PC-9 (cell line): ENCODE results near the gene TRAPPC10. TPM values are rescaled to one million over a fixed set of nuclear protein-coding genes. Genes with fewer than 3 reads are reported as not detected.

Experiments used
- BruUV-seq: library from RNA; stranded (reverse); fragments of 400-500 nt; replicated peaks from 2 replicates; lab custom pipeline; 2021; lab: Mats Ljungman, UMichigan
- CTCF ChIA-PET: fragments of 300-600 bp; sonication (Branson Sonifier 250); formaldehyde crosslinking; loops from one replicate; lab custom pipeline; 2022; ENCODE audit warnings: antibody characterized with exemption; lab: Charles Lee
- POLR2A ChIA-PET: fragments of 300-600 bp; sonication (Branson Sonifier 250); formaldehyde crosslinking; loops from one replicate; lab custom pipeline; 2022; ENCODE audit warnings: antibody characterized with exemption; ENCODE audit not compliant: unreplicated experiment; lab: Charles Lee
- DNase-seq, 2 experiments: peaks; one replicate each; pipeline versions ENCODE4 v3.0.0 to v3.0.0-alpha.2; 2015 to 2022; ENCODE audit warnings: mixed read lengths in 1 of 2
- H2AFZ ChIP-seq: fragments of 200-600 bp; sonication (generic); 2 replicates; pipeline ENCODE4 v1.8.1; 2017; ENCODE audit warnings: antibody characterized with exemption
- H3F3A ChIP-seq: fragments of 200-600 bp; sonication (generic); 2 replicates; pipeline ENCODE4 v1.8.1; 2017; ENCODE audit warnings: antibody characterized with exemption, mild to moderate bottlenecking, low read depth; ENCODE audit not compliant: insufficient read depth
- H3K27ac ChIP-seq: fragments of 200-600 bp; sonication (generic); 2 replicates; pipeline ENCODE4 v1.6.1; 2016; ENCODE audit warnings: mixed run types
- H3K27me3 ChIP-seq: fragments of 200-600 bp; sonication (generic); 2 replicates; pipeline ENCODE4 v1.6.1; 2016; ENCODE audit warnings: low read depth, mixed run types; ENCODE audit not compliant: insufficient read depth
- H3K36me3 ChIP-seq: fragments of 200-600 bp; sonication (generic); 2 replicates; pipeline ENCODE4 v1.6.1; 2016; ENCODE audit warnings: low read depth, mixed run types
- H3K4me1 ChIP-seq: fragments of 200-600 bp; sonication (generic); replicated peaks from 2 replicates; pipeline ENCODE4 v1.6.1; 2016; ENCODE audit warnings: mixed run types; ENCODE audit not compliant: insufficient read depth
- H3K4me2 ChIP-seq: fragments of 200-600 bp; sonication (generic); 2 replicates; pipeline ENCODE4 v1.6.1; 2017; ENCODE audit warnings: mixed run types
- H3K4me3 ChIP-seq: fragments of 200-600 bp; sonication (generic); 2 replicates; pipeline ENCODE4 v1.6.1; 2016; ENCODE audit warnings: mixed run types
- H3K79me2 ChIP-seq: fragments of 200-600 bp; sonication (generic); 2 replicates; pipeline ENCODE4 v1.6.1; 2017; ENCODE audit warnings: low read depth, mixed run types
- H3K9me2 ChIP-seq: fragments of 200-600 bp; sonication (generic); 2 replicates; pipeline ENCODE4 v1.8.1; 2017; ENCODE audit warnings: mild to moderate bottlenecking; ENCODE audit not compliant: insufficient read depth
- H3K9me3 ChIP-seq: fragments of 200-600 bp; sonication (generic); 2 replicates; pipeline ENCODE4 v1.8.1; 2016; ENCODE audit warnings: low read depth; ENCODE audit not compliant: insufficient read depth
- H4K20me1 ChIP-seq: fragments of 200-600 bp; sonication (generic); 2 replicates; pipeline ENCODE4 v1.8.1; 2017; ENCODE audit not compliant: insufficient read depth
- CTCF ChIP-seq: fragments of 200-600 bp; sonication (generic); conservative IDR thresholded peaks from 2 replicates; pipeline ENCODE4 v1.6.1; 2017; ENCODE audit warnings: mixed run types, antibody characterized with exemption, mild to moderate bottlenecking, moderate library complexity
- EZH2 ChIP-seq: fragments of 200-600 bp; sonication (generic); IDR thresholded peaks from 2 replicates; pipeline ENCODE4 v1.8.0; 2017; ENCODE audit warnings: antibody characterized with exemption, low read depth
- intact Hi-C: fragments of 100-400 bp; cut with micrococcal nuclease; formaldehyde crosslinking; loops from one replicate; pipeline ENCODE4 v1.10.0; 2022; ENCODE audit not compliant: unreplicated experiment
- total RNA-seq: library from RNA; stranded (reverse); gene quantifications from 2 replicates; pipeline ENCODE4 v1.2.3, GENCODE V29; 2021

TRAPPC10 gene
- total RNA-seq, 1 experiment from 2014 or later, result 27.2 TPM

GRCh38 chr21:43979654-43980053 is 32.5 kb upstream of the TRAPPC10 start:
- H3K9me3 ChIP-seq, result no peaks in the 10 kb centered on the region
- no peak for TF ChIP-seq CTCF
- TF ChIP-seq EZH2, result no peak
- H3K4me2 ChIP-seq, result no peak overlapping the region
- H2AFZ ChIP-seq, result no peak overlapping the region
- no peaks in the 10 kb centered on the region for H3K4me1 ChIP-seq
- no peaks in the 10 kb centered on the region for H3K27me3 ChIP-seq
- no peaks in the 10 kb centered on the region for H4K20me1 ChIP-seq
- no peak overlapping the region for H3K27ac ChIP-seq
- no peak for DNase-seq
- BruUV-seq, result no TSS peak
- no peaks in the 10 kb centered on the region for H3K79me2 ChIP-seq
- intact Hi-C loops, result no loop called here
- H3F3A ChIP-seq, result no peaks in the 10 kb centered on the region; the same call in 1 of the 2 replicates
- no peaks in the 10 kb centered on the region for H3K36me3 ChIP-seq
- POLR2A ChIA-PET, result no interaction called here
- no peak overlapping the region for H3K4me3 ChIP-seq
- CTCF ChIA-PET, result interaction anchor here (0.6 kb wide), 1 partner anchor 19 kb away, joined by 3 read pairs; no protein-coding TSS in a partner anchor
- H3K9me2 ChIP-seq, result no peaks in the 10 kb centered on the region

GRCh38 chr21:43981151-43981870 is 30.8 kb upstream of the TRAPPC10 start:
- Histone ChIP-seq H3K27me3 (no peaks in the 10 kb centered on the region), H3K9me2 (no peaks in the 10 kb centered on the region), H2AFZ (no peak overlapping the region), H3K27ac (no peak overlapping the region), H3K4me1 (no peaks in the 10 kb centered on the region), H3K9me3 (no peaks in the 10 kb centered on the region), H3F3A (no peaks in the 10 kb centered on the region), H3K36me3 (no peaks in the 10 kb centered on the region), H3K79me2 (no peaks in the 10 kb centered on the region), H3K4me2 (no peak overlapping the region), H3K4me3 (no peak overlapping the region), H4K20me1 (no peaks in the 10 kb centered on the region)
- no peak for TF ChIP-seq EZH2
- no peak for TF ChIP-seq CTCF
- CTCF ChIA-PET, result no interaction called here
- intact Hi-C loops, result no loop called here
- POLR2A ChIA-PET, result no interaction called here
- no TSS peak for BruUV-seq
- DNase-seq, result no peak

GRCh38 chr21:43981871-43982210 is 30.3 kb upstream of the TRAPPC10 start:
- BruUV-seq, result no TSS peak
- Histone ChIP-seq H3F3A (no peaks in the 10 kb centered on the region), H3K9me2 (no peaks in the 10 kb centered on the region), H3K27me3 (no peaks in the 10 kb centered on the region), H3K36me3 (no peaks in the 10 kb centered on the region), H2AFZ (no peak overlapping the region), H3K4me2 (no peak overlapping the region), H3K79me2 (no peaks in the 10 kb centered on the region), H3K4me3 (no peak overlapping the region), H3K27ac (no peak overlapping the region), H4K20me1 (no peaks in the 10 kb centered on the region), H3K4me1 (no peaks in the 10 kb centered on the region), H3K9me3 (no peaks in the 10 kb centered on the region)
- no peak for DNase-seq
- TF ChIP-seq EZH2 (no peak), CTCF (no peak)
- ChIA-PET CTCF (no interaction called here), POLR2A (no interaction called here)
- intact Hi-C loops, result no loop called here
